Left lung (tissue), 10 donors: ENCODE measurements around the gene TNK2. TPM values are rescaled to one million over a fixed set of nuclear protein-coding genes. Genes with fewer than 3 reads are reported as not detected.
A peak's percentile ranks its signal among the peaks of the same experiment; 100 is the strongest.

Experiments
- ATAC-seq: fragments of 200-7000 bp; cut with Tn5 transposase; one replicate; pipeline ENCODE4 v1.9.1; 2020; ENCODE audit warnings: moderate library complexity
- DNase-seq, 4 donors: peaks; one replicate each; pipeline ENCODE4 v3.0.0-alpha.2; 2013 to 2020
- H3K27ac ChIP-seq, 2 donors: fragments of 200-600 bp; sonication (generic) in 1 of 2; one replicate each; pipeline versions ENCODE4 v1.5.0 to v1.8.0; 2020 to 2021
- H3K27me3 ChIP-seq, 2 donors: fragments of 200-600 bp; sonication (generic) in 1 of 2; one replicate each; pipeline versions ENCODE4 v1.5.0 to v1.8.0; 2020 to 2021
- H3K36me3 ChIP-seq, 2 donors: fragments of 200-600 bp; sonication (generic) in 1 of 2; one replicate each; pipeline versions ENCODE4 v1.5.0 to v1.8.0; 2020 to 2021
- H3K4me1 ChIP-seq, 2 donors: fragments of 200-600 bp; one replicate each; pipeline ENCODE4 v1.8.0; 2021
- H3K4me3 ChIP-seq, 2 donors: fragments of 200-600 bp; sonication (generic) in 1 of 2; one replicate each; pipeline versions ENCODE4 v1.5.0 to v1.8.0; 2020 to 2021; ENCODE audit warnings: mild to moderate bottlenecking in 1 of 2
- H3K9me3 ChIP-seq, 2 donors: fragments of 200-600 bp; sonication (generic) in 1 of 2; one replicate each; pipeline versions ENCODE4 v1.5.0 to v1.8.0; 2020 to 2021
- CTCF ChIP-seq, 2 donors: fragments of 200-600 bp; sonication (generic) in 1 of 2; IDR thresholded peaks; one replicate each; pipeline versions ENCODE4 v1.5.0 to v1.8.0; 2021; ENCODE audit warnings: antibody characterized with exemption in 2 of 2
- intact Hi-C, 2 donors: fragments of 100-400 bp; cut with DNase I; formaldehyde crosslinking; loops; one replicate each; pipeline versions ENCODE4 v1.11.2 to v1.14.2; 2022
- polyA plus RNA-seq, 6 donors: library from polyadenylated mRNA; unstranded; fragments of 120-200 nt; gene quantifications; one replicate each; pipeline ENCODE4 v1.2.1, GENCODE V29; 2013; ENCODE audit not compliant: insufficient read length in 6 of 6
- total RNA-seq, 2 donors: library from RNA; stranded (reverse); fragmentation: NEBNext Ultra II Directional; extraction: Animal tissue kit (Norgen Biotek cat#: 25700); gene quantifications; one replicate each; pipeline ENCODE4 v1.2.1, GENCODE V29; 2021
- donor health status: DM: no; HTN: yes; CAD: no.
- donor health status: DM: no; HTN: no; CAD: no.

Gene TNK2
- total and polyA plus RNA-seq, 8 donors, result 49.7 to 75.7 (median 58.2) TPM

GRCh38 chr3:195850857-195851543, 57.4 kb downstream of the TNK2 start:
- ATAC-seq (peak; percentile 99), DNase-seq (peak; percentile 86 to 93 (median 86))
- TF ChIP-seq CTCF (IDR thresholded peaks at IDR 0.05), result peak; percentile 100
- H3K36me3 ChIP-seq, result no peaks in the 10 kb centered on the region
- peaks cover 0 to 7% of the 10 kb centered on the region in 2 donors for H3K4me1 ChIP-seq
- no peak overlapping the region for H3K27ac ChIP-seq
- no peak overlapping the region for H3K4me3 ChIP-seq
- intact Hi-C loops, result no loop called here
- no peaks in the 10 kb centered on the region for H3K9me3 ChIP-seq
- peaks cover 0 to 16% of the 10 kb centered on the region in 2 donors for H3K27me3 ChIP-seq

- Histone ChIP-seq H3K27ac (no peak overlapping the region), H3K9me3 (no peaks in the 10 kb centered on the region), H3K27me3 (peaks cover 0 to 16% of the 10 kb centered on the region in 2 donors), H3K4me3 (no peak overlapping the region), H3K4me1 (peaks cover 0 to 7% of the 10 kb centered on the region in 2 donors), H3K36me3 (no peaks in the 10 kb centered on the region)
- DNase-seq (peak in 1 of 4 donors; percentile 71), ATAC-seq (no peak)
- no peak for TF ChIP-seq CTCF (IDR thresholded peaks at IDR 0.05)
- intact Hi-C loops, result no loop called here
These were observed 58.9 kb downstream of the TNK2 start for GRCh38 chr3:195849322-195850074.

- Histone ChIP-seq H3K27ac (no peak overlapping the region), H3K4me1 (peaks cover 0 to 7% of the 10 kb centered on the region in 2 donors), H3K9me3 (no peaks in the 10 kb centered on the region), H3K36me3 (no peaks in the 10 kb centered on the region), H3K4me3 (no peak overlapping the region), H3K27me3 (peaks cover 0 to 14% of the 10 kb centered on the region in 2 donors)
- intact Hi-C loops, result no loop called here
- DNase-seq (peak in 1 of 4 donors; percentile 62), ATAC-seq (no peak)
- TF ChIP-seq CTCF (IDR thresholded peaks at IDR 0.05), result no peak
These were observed 61.0 kb downstream of the TNK2 start for GRCh38 chr3:195847055-195847950.

- H3K27ac ChIP-seq, result no peak overlapping the region
- H3K9me3 ChIP-seq, result no peaks in the 10 kb centered on the region
- intact Hi-C loops, result no loop called here
- no peak for TF ChIP-seq CTCF (IDR thresholded peaks at IDR 0.05)
- no peaks in the 10 kb centered on the region for H3K36me3 ChIP-seq
- H3K27me3 ChIP-seq, result no peaks in the 10 kb centered on the region
- DNase-seq, result no peak
- no peak overlapping the region for H3K4me3 ChIP-seq
- no peaks in the 10 kb centered on the region for H3K4me1 ChIP-seq
- ATAC-seq, result no peak
These were observed 62.9 kb downstream of the TNK2 start for GRCh38 chr3:195845483-195845882.
